CD14-positive monocyte (primary cell): ENCODE data around the gene PODXL. TPM values are rescaled to one million over a fixed set of nuclear protein-coding genes. Genes with fewer than 3 reads are reported as not detected.

Source experiments
- DNase-seq, 3 donors: peaks; one replicate each; pipeline ENCODE4 v3.0.0-alpha.2; 2011 to 2022
- H2AFZ ChIP-seq: 2 replicates; pipeline ENCODE4 v1.6.0; 2012; ENCODE audit warnings: mild to moderate bottlenecking, low read depth, low read length, inconsistent platforms; ENCODE audit not compliant: insufficient read depth, poor library complexity, severe bottlenecking
- H3K27ac ChIP-seq, 2 donors: 1 replicate in 1 of 2; 2 replicates in 1 of 2; pipeline ENCODE4 v1.5.1; 2012 to 2013; ENCODE audit warnings: low read length in 2 of 2, control low read depth in 1 of 2, inconsistent platforms in 1 of 2, low read depth in 1 of 2, mild to moderate bottlenecking in 1 of 2
- H3K27me3 ChIP-seq, 2 donors: one replicate each; pipeline versions ENCODE4 v1.6.0 to v1.6.1; 2011 to 2013; ENCODE audit warnings: low read length in 2 of 2; ENCODE audit not compliant: control insufficient read depth in 2 of 2, insufficient read depth in 2 of 2
- H3K36me3 ChIP-seq, 2 donors: replicated peaks in 1 of 2; 1 replicate in 1 of 2; 2 replicates in 1 of 2; pipeline versions ENCODE4 v1.5.1 to v1.6.1; 2012 to 2013; ENCODE audit warnings: low read length in 2 of 2, control low read depth in 1 of 2, inconsistent platforms in 1 of 2, mild to moderate bottlenecking in 1 of 2; ENCODE audit not compliant: insufficient read depth in 2 of 2, control insufficient read depth in 1 of 2
- H3K4me1 ChIP-seq, 2 donors: 1 replicate in 1 of 2; 2 replicates in 1 of 2; pipeline versions ENCODE4 v1.5.1 to v1.6.1; 2012 to 2013; ENCODE audit warnings: low read length in 2 of 2, control low read depth in 1 of 2, inconsistent platforms in 1 of 2, mild to moderate bottlenecking in 1 of 2, moderate library complexity in 1 of 2; ENCODE audit not compliant: insufficient read depth in 2 of 2, control insufficient read depth in 1 of 2
- H3K4me2 ChIP-seq: replicated peaks from 2 replicates; pipeline ENCODE3; 2012; ENCODE audit warnings: low read length, moderate library complexity, mild to moderate bottlenecking; ENCODE audit not compliant: poor library complexity, severe bottlenecking; ENCODE audit errors: extremely low read depth
- H3K4me3 ChIP-seq, 3 experiments: fragments of 200-600 bp in 1 of 3; sonication (generic) in 1 of 3; replicated peaks in 1 of 3; 1 replicate in 2 of 3; 2 replicates in 1 of 3; pipeline ENCODE4 v1.5.1; 2011 to 2013; ENCODE audit warnings: low read length in 3 of 3, mild to moderate bottlenecking in 3 of 3, control low read depth in 2 of 3, low read depth in 2 of 3, inconsistent platforms in 1 of 3, moderate library complexity in 1 of 3
- H3K79me2 ChIP-seq: 2 replicates; pipeline ENCODE4 v1.6.0; 2012; ENCODE audit warnings: mild to moderate bottlenecking, control low read depth, inconsistent platforms, low read length, moderate library complexity; ENCODE audit not compliant: insufficient read depth
- H3K9ac ChIP-seq: 2 replicates; pipeline ENCODE4 v1.6.0; 2017; ENCODE audit warnings: low read length, mild to moderate bottlenecking; ENCODE audit not compliant: insufficient read depth, poor library complexity, severe bottlenecking
- H3K9me3 ChIP-seq, 2 donors: replicated peaks in 1 of 2; 1 replicate in 1 of 2; 2 replicates in 1 of 2; pipeline versions ENCODE4 v1.5.1 to v1.6.1; 2012 to 2013; ENCODE audit warnings: low read length in 2 of 2, control low read depth in 1 of 2; ENCODE audit not compliant: control insufficient read depth in 1 of 2, insufficient read depth in 1 of 2
- H4K20me1 ChIP-seq: 2 replicates; pipeline ENCODE4 v1.6.0; 2012; ENCODE audit warnings: mild to moderate bottlenecking, low read length, control low read depth, moderate library complexity; ENCODE audit not compliant: insufficient read depth
- H3K27ac Mint-ChIP-seq, 7 donors: one replicate each; pipeline ENCODE4 v1.8.0; 2020; ENCODE audit warnings: mild to moderate bottlenecking in 7 of 7, mixed read lengths in 7 of 7, moderate library complexity in 6 of 7, inconsistent platforms in 2 of 7
- H3K27me3 Mint-ChIP-seq, 3 donors: one replicate each; pipeline ENCODE4 v1.8.0; 2021 to 2022; ENCODE audit warnings: low read depth in 3 of 3, mild to moderate bottlenecking in 3 of 3, mixed read lengths in 3 of 3, moderate library complexity in 3 of 3, inconsistent platforms in 1 of 3
- H3K36me3 Mint-ChIP-seq, 2 donors: one replicate each; pipeline ENCODE4 v1.8.0; 2020; ENCODE audit warnings: mixed read lengths in 2 of 2, inconsistent platforms in 1 of 2, mild to moderate bottlenecking in 1 of 2
- H3K4me1 Mint-ChIP-seq: one replicate; pipeline ENCODE4 v1.8.0; 2020; ENCODE audit warnings: mild to moderate bottlenecking, mixed read lengths
- H3K4me3 Mint-ChIP-seq, 2 donors: one replicate each; pipeline ENCODE4 v1.8.0; 2020; ENCODE audit warnings: mild to moderate bottlenecking in 2 of 2, mixed read lengths in 2 of 2, moderate library complexity in 1 of 2
- H3K9me3 Mint-ChIP-seq, 7 donors: one replicate each; pipeline ENCODE4 v1.8.0; 2020 to 2022; ENCODE audit warnings: mixed read lengths in 7 of 7, mild to moderate bottlenecking in 6 of 7, moderate library complexity in 6 of 7, inconsistent platforms in 2 of 7
- WGBS: methylation state at CpG from one replicate; pipeline ENCODE4 v1.1.5; 2013; ENCODE audit warnings: missing lambda C conversion rate; ENCODE audit not compliant: insufficient coverage; 5-methylcytosine and 5-hydroxymethylcytosine counted together
- intact Hi-C, 2 donors: fragments of 100-400 bp; cut with micrococcal nuclease; formaldehyde crosslinking; loops; one replicate each; pipeline versions ENCODE4 v1.15.0 to v1.15.1; 2023
- polyA plus RNA-seq, 3 donors: library from polyadenylated mRNA; depleted of rRNA in 1 of 3; unstranded in 2 of 3; stranded (reverse) in 1 of 3; fragments of 300-500 nt in 2 of 3; fragments of >200 nt in 1 of 3; fragmentation: Illumina TruSeq in 2 of 3; gene quantifications; 1 replicate in 2 of 3; 2 replicates in 1 of 3; pipeline ENCODE4 v1.2.3, GENCODE V29; 2012 to 2021
- TF ChIP-seq, protein P1 (sequence below): fragments of 200-600 bp; IDR thresholded peaks from one replicate; pipeline ENCODE4 v1.8.0; 2022; ENCODE audit warnings: antibody characterized with exemption, mild to moderate bottlenecking

Gene PODXL
- polyA plus RNA-seq, 3 donors = 0.20 to 0.25 TPM; not detected in 1

- H3K27me3 ChIP-seq = peaks cover 41 to 68% of the 10 kb centered on the region in 2 donors
- H3K4me1 ChIP-seq = peaks cover 12 to 28% of the 10 kb centered on the region in 2 donors
- Mint-ChIP-seq H3K27ac (no peak overlapping the region), H3K4me1 (peaks cover 19% of the 10 kb centered on the region), H3K4me3 (peak overlapping the region; percentile 79 to 92), H3K27me3 (peaks cover 58 to 80% (median 72%) of the 10 kb centered on the region in 3 donors), H3K9me3 (peaks cover 0 to 11% (median 2%) of the 10 kb centered on the region in 7 donors), H3K36me3 (peaks cover 0 to 4% of the 10 kb centered on the region in 2 donors)
- H2AFZ ChIP-seq = peak overlapping the region; percentile 80
- H3K27ac ChIP-seq = no peak overlapping the region
- WGBS = under 1% methylated on average over 28 of the region's 30 CpGs
- no peak for DNase-seq
- peak overlapping the region; percentile 88 for H3K4me2 ChIP-seq
- H3K9me3 ChIP-seq = peaks cover 0 to 7% of the 10 kb centered on the region in 2 donors
- no peaks in the 10 kb centered on the region for H3K36me3 ChIP-seq
- TF ChIP-seq, protein P1, sequence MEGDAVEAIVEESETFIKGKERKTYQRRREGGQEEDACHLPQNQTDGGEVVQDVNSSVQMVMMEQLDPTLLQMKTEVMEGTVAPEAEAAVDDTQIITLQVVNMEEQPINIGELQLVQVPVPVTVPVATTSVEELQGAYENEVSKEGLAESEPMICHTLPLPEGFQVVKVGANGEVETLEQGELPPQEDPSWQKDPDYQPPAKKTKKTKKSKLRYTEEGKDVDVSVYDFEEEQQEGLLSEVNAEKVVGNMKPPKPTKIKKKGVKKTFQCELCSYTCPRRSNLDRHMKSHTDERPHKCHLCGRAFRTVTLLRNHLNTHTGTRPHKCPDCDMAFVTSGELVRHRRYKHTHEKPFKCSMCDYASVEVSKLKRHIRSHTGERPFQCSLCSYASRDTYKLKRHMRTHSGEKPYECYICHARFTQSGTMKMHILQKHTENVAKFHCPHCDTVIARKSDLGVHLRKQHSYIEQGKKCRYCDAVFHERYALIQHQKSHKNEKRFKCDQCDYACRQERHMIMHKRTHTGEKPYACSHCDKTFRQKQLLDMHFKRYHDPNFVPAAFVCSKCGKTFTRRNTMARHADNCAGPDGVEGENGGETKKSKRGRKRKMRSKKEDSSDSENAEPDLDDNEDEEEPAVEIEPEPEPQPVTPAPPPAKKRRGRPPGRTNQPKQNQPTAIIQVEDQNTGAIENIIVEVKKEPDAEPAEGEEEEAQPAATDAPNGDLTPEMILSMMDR = no peak
- H3K4me3 ChIP-seq = peak overlapping the region; percentile 22 to 75 (median 39)
- H4K20me1 ChIP-seq = no peaks in the 10 kb centered on the region
- no peaks in the 10 kb centered on the region for H3K79me2 ChIP-seq
- H3K9ac ChIP-seq = peak overlapping the region; percentile 46
- intact Hi-C loops = no loop called here
These were observed 826 bp downstream of the PODXL start for GRCh38 chr7:131555552-131556052.

- no peaks in the 10 kb centered on the region for H4K20me1 ChIP-seq
- no peak overlapping the region for H3K27ac ChIP-seq
- no peak for DNase-seq
- Mint-ChIP-seq H3K4me1 (peaks cover 19% of the 10 kb centered on the region), H3K27me3 (peaks cover 58 to 79% (median 71%) of the 10 kb centered on the region in 3 donors), H3K9me3 (peaks cover 0 to 11% (median 2%) of the 10 kb centered on the region in 7 donors), H3K36me3 (peaks cover 0 to 4% of the 10 kb centered on the region in 2 donors), H3K27ac (no peak overlapping the region), H3K4me3 (peak overlapping the region in 1 of 2 donors; percentile 92)
- intact Hi-C loops = no loop called here
- peaks cover 12 to 28% of the 10 kb centered on the region in 2 donors for H3K4me1 ChIP-seq
- TF ChIP-seq, protein P1 = no peak
- peak overlapping the region; percentile 80 for H2AFZ ChIP-seq
- H3K79me2 ChIP-seq = no peaks in the 10 kb centered on the region
- H3K4me2 ChIP-seq = peak overlapping the region; percentile 88
- H3K9ac ChIP-seq = no peak overlapping the region
- H3K27me3 ChIP-seq = peaks cover 41 to 63% of the 10 kb centered on the region in 2 donors
- peak overlapping the region in 1 of 3 experiments; percentile 75 for H3K4me3 ChIP-seq
- WGBS = 83% methylated on average over 6 of the region's 12 CpGs
- no peaks in the 10 kb centered on the region for H3K36me3 ChIP-seq
- H3K9me3 ChIP-seq = peaks cover 0 to 7% of the 10 kb centered on the region in 2 donors
These were observed 1.4 kb downstream of the PODXL start for GRCh38 chr7:131554880-131555516.
